ENCODE data around the gene KIAA0232. TPM values are rescaled to one million over a fixed set of nuclear protein-coding genes. Genes with fewer than 3 reads are reported as not detected.

The KIAA0232 gene
- total and polyA plus RNA-seq, 10 of the 15 experiments (the other 5 are each of a cell fraction or from before 2014, with no cell fraction given), result 2.8 to 15.1 (median 10.8) TPM

DNA sequence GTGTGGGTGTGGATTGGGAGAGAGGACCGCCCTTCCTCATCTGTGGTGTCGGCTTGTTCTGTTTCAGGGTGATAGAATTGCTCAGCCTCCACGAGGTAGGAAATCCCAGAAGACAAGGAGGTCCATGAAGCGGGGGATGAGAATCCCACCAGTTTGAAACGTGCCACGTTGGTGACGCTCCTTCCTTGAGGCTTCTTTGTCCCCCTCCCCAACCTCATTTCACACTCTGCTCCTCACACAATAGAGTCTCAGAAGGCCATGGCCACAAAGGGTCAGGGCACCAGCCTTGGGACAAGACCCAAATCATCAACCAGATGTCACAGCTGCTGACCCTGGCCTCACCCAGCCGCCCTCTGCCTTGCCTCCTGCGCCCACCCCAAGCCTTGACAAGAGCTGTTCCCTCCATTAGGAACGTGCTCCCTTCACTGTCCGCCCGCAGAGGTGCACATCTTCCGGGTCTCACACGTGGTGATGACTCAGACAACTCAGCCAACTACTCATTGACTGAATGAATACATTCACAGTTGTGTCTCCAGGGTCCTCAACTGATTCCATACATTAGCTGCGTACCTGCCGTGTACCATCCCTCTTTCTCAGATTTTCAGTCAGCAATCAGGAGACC lies 48.3 kb upstream of the KIAA0232 start (continued):
- TF ChIP-seq, protein P1, sequence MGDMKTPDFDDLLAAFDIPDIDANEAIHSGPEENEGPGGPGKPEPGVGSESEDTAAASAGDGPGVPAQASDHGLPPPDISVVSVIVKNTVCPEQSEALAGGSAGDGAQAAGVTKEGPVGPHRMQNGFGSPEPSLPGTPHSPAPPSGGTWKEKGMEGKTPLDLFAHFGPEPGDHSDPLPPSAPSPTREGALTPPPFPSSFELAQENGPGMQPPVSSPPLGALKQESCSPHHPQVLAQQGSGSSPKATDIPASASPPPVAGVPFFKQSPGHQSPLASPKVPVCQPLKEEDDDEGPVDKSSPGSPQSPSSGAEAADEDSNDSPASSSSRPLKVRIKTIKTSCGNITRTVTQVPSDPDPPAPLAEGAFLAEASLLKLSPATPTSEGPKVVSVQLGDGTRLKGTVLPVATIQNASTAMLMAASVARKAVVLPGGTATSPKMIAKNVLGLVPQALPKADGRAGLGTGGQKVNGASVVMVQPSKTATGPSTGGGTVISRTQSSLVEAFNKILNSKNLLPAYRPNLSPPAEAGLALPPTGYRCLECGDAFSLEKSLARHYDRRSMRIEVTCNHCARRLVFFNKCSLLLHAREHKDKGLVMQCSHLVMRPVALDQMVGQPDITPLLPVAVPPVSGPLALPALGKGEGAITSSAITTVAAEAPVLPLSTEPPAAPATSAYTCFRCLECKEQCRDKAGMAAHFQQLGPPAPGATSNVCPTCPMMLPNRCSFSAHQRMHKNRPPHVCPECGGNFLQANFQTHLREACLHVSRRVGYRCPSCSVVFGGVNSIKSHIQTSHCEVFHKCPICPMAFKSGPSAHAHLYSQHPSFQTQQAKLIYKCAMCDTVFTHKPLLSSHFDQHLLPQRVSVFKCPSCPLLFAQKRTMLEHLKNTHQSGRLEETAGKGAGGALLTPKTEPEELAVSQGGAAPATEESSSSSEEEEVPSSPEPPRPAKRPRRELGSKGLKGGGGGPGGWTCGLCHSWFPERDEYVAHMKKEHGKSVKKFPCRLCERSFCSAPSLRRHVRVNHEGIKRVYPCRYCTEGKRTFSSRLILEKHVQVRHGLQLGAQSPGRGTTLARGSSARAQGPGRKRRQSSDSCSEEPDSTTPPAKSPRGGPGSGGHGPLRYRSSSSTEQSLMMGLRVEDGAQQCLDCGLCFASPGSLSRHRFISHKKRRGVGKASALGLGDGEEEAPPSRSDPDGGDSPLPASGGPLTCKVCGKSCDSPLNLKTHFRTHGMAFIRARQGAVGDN (IDR thresholded peaks at IDR 0.05), result no peak

DNA sequence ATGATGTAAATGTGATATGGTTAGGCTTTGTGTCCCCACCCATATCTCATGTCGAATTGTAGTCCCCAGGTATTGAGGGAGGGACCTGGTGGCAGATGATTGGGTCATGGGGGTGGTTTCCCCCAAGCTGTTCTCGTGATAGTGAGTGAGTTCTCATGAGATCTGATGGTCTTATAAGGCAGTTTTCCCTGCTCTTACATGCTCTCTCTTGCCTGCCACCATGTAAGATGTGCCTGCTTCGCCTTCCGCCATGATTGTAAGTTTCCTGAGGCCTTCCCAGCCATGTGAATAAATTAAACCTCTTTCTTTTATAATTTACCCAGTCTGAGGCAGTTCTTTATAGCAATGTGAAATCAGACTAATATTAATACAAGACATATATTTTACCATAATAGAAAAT lies 42.6 kb upstream of the KIAA0232 start:
- ChIA-PET POLR2A (no interaction called here), CTCF (interaction anchor here (1.0 kb wide), 1 partner anchor 134 kb away, joined by 3 read pairs; no protein-coding TSS in a partner anchor), RAD21 (ENCODE audit: unreplicated experiment) (no interaction called here), SMC1A (ENCODE audit: uncharacterized antibody, unreplicated experiment) (no interaction called here)
- Histone ChIP-seq H3K9me3 (replicated peaks; ENCODE audit: control insufficient read depth, insufficient read depth, low read length) (no peaks in the 10 kb centered on the region; the same call in 2 of the 3 replicates), H2AFZ (ENCODE audit: control insufficient read depth, low read depth, low read length) (no peak overlapping the region), H3K4me1 (ENCODE audit: control insufficient read depth, insufficient read depth, low read length) (peaks cover 10% of the 10 kb centered on the region), H3K27me3 (replicated peaks in 1 of 2; ENCODE audit: control insufficient read depth in 2 of 2, insufficient read depth in 2 of 2, low read length in 1 of 2) (no peaks in the 10 kb centered on the region; a peak in 1 of 4 replicates), H3K36me3 (ENCODE audit: control insufficient read depth in 2 of 2, insufficient read depth in 2 of 2, low read length in 1 of 2) (no peaks in the 10 kb centered on the region), H4K20me1 (ENCODE audit: control insufficient read depth, insufficient read depth) (no peaks in the 10 kb centered on the region), H3K4me3 (no peak overlapping the region), H3K79me2 (ENCODE audit: control insufficient read depth, insufficient read depth, low read length) (no peaks in the 10 kb centered on the region), H3K9ac (ENCODE audit: control insufficient read depth, insufficient read depth, low read length) (no peak overlapping the region), H3K27ac (ENCODE audit: control insufficient read depth, insufficient read depth) (no peak overlapping the region), H3K4me2 (ENCODE audit: control insufficient read depth, insufficient read depth) (no peak overlapping the region)
- 60% methylated on average over 4 of the region's 4 CpGs for WGBS (ENCODE audit: insufficient coverage, insufficient replicate concordance, low lambda C conversion rate, missing lambda C conversion rate)
- ATAC-seq (no peak), FAIRE-seq (no peak), DNase-seq (ENCODE audit: low read depth, low spot score) (no peak)
- BruUV-seq (replicated peaks), result no TSS peak
- intact Hi-C loops (cut with micrococcal nuclease; ENCODE audit: unreplicated experiment) (no loop called here), in situ Hi-C loops (cut with MboI) (no loop called here)
- TF ChIP-seq NBN (IDR thresholded peaks at IDR 0.05), result no peak
- TF ChIP-seq NRF1 (conservative IDR thresholded peaks at IDR 0.05; ENCODE audit: low read depth, low read length), result no peak
- TF ChIP-seq NR2F1 (conservative IDR thresholded peaks at IDR 0.05), result no peak
- no peak for TF ChIP-seq STAT3 (IDR thresholded peaks at IDR 0.05; ENCODE audit: low read depth, low read length)
- no peak for TF ChIP-seq BHLHE40 (IDR thresholded peaks at IDR 0.05; ENCODE audit: borderline replicate concordance in 1 of 2, low read depth in 2 of 2, low read length in 1 of 2)
- TF ChIP-seq TCF7 (IDR thresholded peaks at IDR 0.05; ENCODE audit: borderline replicate concordance), result no peak
- TF ChIP-seq, protein P2, sequence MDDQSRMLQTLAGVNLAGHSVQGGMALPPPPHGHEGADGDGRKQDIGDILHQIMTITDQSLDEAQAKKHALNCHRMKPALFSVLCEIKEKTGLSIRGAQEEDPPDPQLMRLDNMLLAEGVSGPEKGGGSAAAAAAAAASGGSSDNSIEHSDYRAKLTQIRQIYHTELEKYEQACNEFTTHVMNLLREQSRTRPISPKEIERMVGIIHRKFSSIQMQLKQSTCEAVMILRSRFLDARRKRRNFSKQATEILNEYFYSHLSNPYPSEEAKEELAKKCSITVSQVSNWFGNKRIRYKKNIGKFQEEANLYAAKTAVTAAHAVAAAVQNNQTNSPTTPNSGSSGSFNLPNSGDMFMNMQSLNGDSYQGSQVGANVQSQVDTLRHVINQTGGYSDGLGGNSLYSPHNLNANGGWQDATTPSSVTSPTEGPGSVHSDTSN (IDR thresholded peaks at IDR 0.05; ENCODE audit: insufficient replicate concordance, low read depth, low read length), result no peak
- no peak for TF ChIP-seq RB1 (IDR thresholded peaks at IDR 0.05; ENCODE audit: borderline replicate concordance)
- no peak for TF ChIP-seq CBX3 (IDR thresholded peaks at IDR 0.05; ENCODE audit: borderline replicate concordance, low read depth)
- no peak for TF ChIP-seq NFYB (IDR thresholded peaks at IDR 0.05; ENCODE audit: insufficient read depth, low read depth, low read length)
- no peak for TF ChIP-seq MXI1 (IDR thresholded peaks at IDR 0.05; ENCODE audit: low read depth, low read length)
- TF ChIP-seq, protein P3, sequence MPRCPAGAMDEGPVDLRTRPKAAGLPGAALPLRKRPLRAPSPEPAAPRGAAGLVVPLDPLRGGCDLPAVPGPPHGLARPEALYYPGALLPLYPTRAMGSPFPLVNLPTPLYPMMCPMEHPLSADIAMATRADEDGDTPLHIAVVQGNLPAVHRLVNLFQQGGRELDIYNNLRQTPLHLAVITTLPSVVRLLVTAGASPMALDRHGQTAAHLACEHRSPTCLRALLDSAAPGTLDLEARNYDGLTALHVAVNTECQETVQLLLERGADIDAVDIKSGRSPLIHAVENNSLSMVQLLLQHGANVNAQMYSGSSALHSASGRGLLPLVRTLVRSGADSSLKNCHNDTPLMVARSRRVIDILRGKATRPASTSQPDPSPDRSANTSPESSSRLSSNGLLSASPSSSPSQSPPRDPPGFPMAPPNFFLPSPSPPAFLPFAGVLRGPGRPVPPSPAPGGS (IDR thresholded peaks at IDR 0.05; ENCODE audit: borderline replicate concordance, insufficient read depth, low read depth, low read length, poor library complexity, severe bottlenecking), result no peak
- TF ChIP-seq NFIC (IDR thresholded peaks at IDR 0.05; ENCODE audit: low read depth, low read length), result no peak
- no peak for TF ChIP-seq RUNX3 (IDR thresholded peaks at IDR 0.05; ENCODE audit: low read length)
- TF ChIP-seq NR2C1 (IDR thresholded peaks at IDR 0.05), result no peak

Measured in GM12878 (cell line).